ENCODE data around the gene COA8. TPM values are rescaled to one million over a fixed set of nuclear protein-coding genes. Genes with fewer than 3 reads are reported as not detected.
A peak's percentile ranks its signal among the peaks of the same experiment; 100 is the strongest.

The COA8 gene
- total and polyA plus RNA-seq, 9 of the 15 experiments (the other 6 are each of a cell fraction or from before 2014, with no cell fraction given) = 5.0 to 35.3 (median 25.7) TPM

GRCh38 chr14:103517174-103517566 lies 45.6 kb upstream of the COA8 start:
- no peak overlapping the region for H3K4me2 ChIP-seq (ENCODE audit: insufficient read depth, low read length)
- peaks cover 13% of the 10 kb centered on the region; the same call in 1 of the 2 replicates for H4K20me1 ChIP-seq (replicated peaks; ENCODE audit: control insufficient read depth, insufficient read depth, low read length)
- H2AFZ ChIP-seq (ENCODE audit: low read depth, low read length) = no peak overlapping the region
- POLR2A ChIA-PET = no interaction called here
- ATAC-seq (no peak), FAIRE-seq (no peak), DNase-seq (ENCODE audit: extremely low read depth in 1 of 4, low spot score in 3 of 4) (no peak)
- H3K79me2 ChIP-seq (ENCODE audit: control insufficient read depth, insufficient read depth, low read length) = peaks cover 20% of the 10 kb centered on the region
- 83% methylated on average over 4 of the region's 10 CpGs for WGBS (ENCODE audit: insufficient coverage, low coverage, missing lambda C conversion rate)
- no peaks in the 10 kb centered on the region for H3K9me1 ChIP-seq (ENCODE audit: control insufficient read depth, insufficient read depth, low read length)
- no peak overlapping the region for H3K9ac ChIP-seq (ENCODE audit: insufficient read depth in 1 of 2, low read depth in 2 of 2, low read length in 2 of 2)
- peaks cover 26% of the 10 kb centered on the region; the same call in 1 of the 3 replicates for H3K36me3 ChIP-seq (ENCODE audit: control insufficient read depth, insufficient read depth, low read length)
- intact Hi-C loops (cut with micrococcal nuclease) (loop anchor here (5.0 kb wide), 1 partner anchor 45 kb away; the partner anchor contains the start of genes BAG5 and COA8), in situ Hi-C loops (cut with MboI) (no loop called here)
- TF ChIP-seq TFAM (CRISPR knock-in tag; conservative IDR thresholded peaks at IDR 0.05) (no peak), FUS (optimal IDR thresholded peaks at IDR 0.05; ENCODE audit: low read depth, low read length) (no peak)
- BruUV-seq (replicated peaks) = no TSS peak
- H3K4me1 ChIP-seq (replicated peaks in 1 of 2; ENCODE audit: control insufficient read depth in 2 of 2, insufficient read depth in 2 of 2, low read length in 2 of 2) = peaks cover 30 to 68% of the 10 kb centered on the region in 2 experiments
- no peak overlapping the region for H3K27ac ChIP-seq (ENCODE audit: extremely low read depth, low read depth, low read length)
- CTCF ChIA-PET (ENCODE audit: low intra/inter-chr PET ratio) = interaction anchor here (2.7 kb wide), 1 partner anchor 29 kb away, joined by 19 read pairs; no protein-coding TSS in a partner anchor
- H3K4me3 ChIP-seq = no peak overlapping the region
- no peaks in the 10 kb centered on the region for H3K9me3 ChIP-seq (replicated peaks; ENCODE audit: control insufficient read depth, insufficient read depth, low read depth, low read length)
- no peaks in the 10 kb centered on the region for H3K27me3 ChIP-seq (ENCODE audit: control insufficient read depth in 2 of 2, insufficient read depth in 2 of 2, low read length in 2 of 2)

DNA sequence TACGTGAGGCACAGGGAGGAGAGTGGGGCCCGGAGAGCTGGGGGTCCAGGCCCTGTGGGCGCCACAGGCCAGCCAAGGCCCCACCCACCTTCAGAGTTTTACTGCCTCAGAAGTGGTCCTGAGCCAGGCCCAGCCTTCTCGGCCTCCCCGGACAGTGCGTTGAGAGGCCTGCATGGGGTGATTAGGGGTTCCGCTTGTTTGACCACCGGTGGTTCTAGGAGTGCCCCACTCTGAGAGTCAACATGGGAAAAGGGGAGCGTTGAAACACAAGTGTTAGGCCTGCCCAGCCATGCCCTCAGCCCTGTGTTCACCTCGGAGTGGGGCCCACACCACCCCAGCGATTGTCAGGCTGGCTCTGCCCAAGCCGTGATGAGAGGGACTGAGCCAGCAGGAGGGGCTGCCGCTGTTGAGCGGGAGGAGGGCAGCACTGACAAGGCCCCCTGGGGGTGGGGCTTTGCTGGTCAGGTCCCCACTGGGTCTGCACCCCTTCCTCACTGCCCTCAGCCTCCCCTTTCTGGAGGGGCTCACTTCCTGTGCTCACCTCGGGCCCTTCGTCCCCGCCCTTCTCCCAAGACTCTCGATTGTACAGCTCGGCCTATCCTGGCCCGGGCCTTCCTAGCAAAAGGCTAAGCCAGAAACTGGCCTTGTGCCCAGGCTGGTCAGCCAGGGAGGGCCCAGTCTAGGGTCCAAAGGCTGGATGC lies 44.9 kb upstream of the COA8 start:
- no peak for ATAC-seq
- intact Hi-C loops (cut with micrococcal nuclease) (loop anchor here (1.0 to 5.0 kb wide), 2 partner anchors 28 to 44 kb away; partner anchors contain the start of genes BAG5 and COA8), in situ Hi-C loops (cut with MboI) (no loop called here)
- Histone ChIP-seq H4K20me1 (replicated peaks; ENCODE audit: control insufficient read depth, insufficient read depth, low read length) (peaks cover 13% of the 10 kb centered on the region; the same call in 1 of the 2 replicates), H3K27ac (ENCODE audit: extremely low read depth, low read depth, low read length) (no peak overlapping the region), H3K9me3 (replicated peaks; ENCODE audit: control insufficient read depth, insufficient read depth, low read depth, low read length) (no peaks in the 10 kb centered on the region), H3K4me1 (replicated peaks in 1 of 2; ENCODE audit: control insufficient read depth in 2 of 2, insufficient read depth in 2 of 2, low read length in 2 of 2) (peaks cover 30 to 68% of the 10 kb centered on the region in 2 experiments), H2AFZ (ENCODE audit: low read depth, low read length) (no peak overlapping the region), H3K9me1 (ENCODE audit: control insufficient read depth, insufficient read depth, low read length) (no peaks in the 10 kb centered on the region), H3K79me2 (ENCODE audit: control insufficient read depth, insufficient read depth, low read length) (peaks cover 23% of the 10 kb centered on the region), H3K4me2 (ENCODE audit: insufficient read depth, low read length) (no peak overlapping the region), H3K4me3 (no peak overlapping the region), H3K36me3 (ENCODE audit: control insufficient read depth, insufficient read depth, low read length) (peaks cover 23% of the 10 kb centered on the region; the same call in 1 of the 3 replicates), H3K9ac (ENCODE audit: insufficient read depth in 1 of 2, low read depth in 2 of 2, low read length in 2 of 2) (peak overlapping the region in 1 of 2 experiments; percentile 76; a peak in 2 of 4 replicates), H3K27me3 (ENCODE audit: control insufficient read depth in 2 of 2, insufficient read depth in 2 of 2, low read length in 2 of 2) (no peaks in the 10 kb centered on the region)
- ChIA-PET POLR2A (interaction anchor here (1.3 to 1.8 kb wide), 3 partner anchors 10 to 91 kb away, joined by 3 to 9 read pairs (median 9); partner anchors contain the start of gene TRMT61A), CTCF (ENCODE audit: low intra/inter-chr PET ratio) (interaction anchor here (2.7 kb wide), 1 partner anchor 29 kb away, joined by 19 read pairs; no protein-coding TSS in a partner anchor)
- no TSS peak for BruUV-seq (replicated peaks)
- no peak for DNase-seq (ENCODE audit: extremely low read depth in 1 of 4, low spot score in 3 of 4)
- no peak for FAIRE-seq
- 66% methylated on average over 12 of the region's 20 CpGs for WGBS (ENCODE audit: insufficient coverage, low coverage, missing lambda C conversion rate)
- TF ChIP-seq ZBED1 (IDR thresholded peaks at IDR 0.05) (no peak), ADNP (tag; IDR thresholded peaks at IDR 0.05) (no peak), TCF7L2 (IDR thresholded peaks at IDR 0.05; ENCODE audit: low read depth, low read length) (no peak), NFIC (IDR thresholded peaks at IDR 0.05) (0 out of 2 replicates have a peak, but pooled peaks have one; percentile 26), RHOXF2B (CRISPR knock-in tag; conservative IDR thresholded peaks at IDR 0.05) (no peak), POLR2G (IDR thresholded peaks at IDR 0.05; ENCODE audit: low read depth, low read length) (peak; percentile 40), ELK3 (CRISPR knock-in tag; IDR thresholded peaks at IDR 0.05) (no peak), ZNF280B (CRISPR knock-in tag; IDR thresholded peaks at IDR 0.05) (no peak), CBFB (CRISPR knock-in tag; IDR thresholded peaks at IDR 0.05) (0 out of 2 replicates have a peak, but pooled peaks have one; percentile 15)
- TF ChIP-seq, protein P1, sequence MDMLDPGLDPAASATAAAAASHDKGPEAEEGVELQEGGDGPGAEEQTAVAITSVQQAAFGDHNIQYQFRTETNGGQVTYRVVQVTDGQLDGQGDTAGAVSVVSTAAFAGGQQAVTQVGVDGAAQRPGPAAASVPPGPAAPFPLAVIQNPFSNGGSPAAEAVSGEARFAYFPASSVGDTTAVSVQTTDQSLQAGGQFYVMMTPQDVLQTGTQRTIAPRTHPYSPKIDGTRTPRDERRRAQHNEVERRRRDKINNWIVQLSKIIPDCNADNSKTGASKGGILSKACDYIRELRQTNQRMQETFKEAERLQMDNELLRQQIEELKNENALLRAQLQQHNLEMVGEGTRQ (CRISPR knock-in tag; IDR thresholded peaks at IDR 0.05) = no peak
